Frontal cortex (tissue), 4 donors: ENCODE results near the gene PRRT2. TPM values are rescaled to one million over a fixed set of nuclear protein-coding genes. Genes with fewer than 3 reads are reported as not detected.
"Not testable (repeated sequence)": the region's sequence is repeated elsewhere in the genome, so short reads cannot be mapped to it uniquely, and the experiment has no call there.

ENCODE experiments used
- DNase-seq, 2 donors: peaks; one replicate each; pipeline ENCODE4 v3.0.0; 2012; ENCODE audit warnings: low spot score in 2 of 2
- FAIRE-seq: peaks from 2 replicates; lab custom pipeline; 2012; peaks lifted over from hg19 to GRCh38; lab: Jason Lieb, UNC
- total RNA-seq: library from RNA; depleted of rRNA; stranded (reverse); fragments of >200 nt; gene quantifications from one replicate; pipeline ENCODE4 v1.2.3, GENCODE V29; 2014
- donor health status: control.
- donor health status: control.
- donor health status: control.

The PRRT2 gene
- total RNA-seq, 1 donor from 2014 or later: 15.9 TPM

DNA sequence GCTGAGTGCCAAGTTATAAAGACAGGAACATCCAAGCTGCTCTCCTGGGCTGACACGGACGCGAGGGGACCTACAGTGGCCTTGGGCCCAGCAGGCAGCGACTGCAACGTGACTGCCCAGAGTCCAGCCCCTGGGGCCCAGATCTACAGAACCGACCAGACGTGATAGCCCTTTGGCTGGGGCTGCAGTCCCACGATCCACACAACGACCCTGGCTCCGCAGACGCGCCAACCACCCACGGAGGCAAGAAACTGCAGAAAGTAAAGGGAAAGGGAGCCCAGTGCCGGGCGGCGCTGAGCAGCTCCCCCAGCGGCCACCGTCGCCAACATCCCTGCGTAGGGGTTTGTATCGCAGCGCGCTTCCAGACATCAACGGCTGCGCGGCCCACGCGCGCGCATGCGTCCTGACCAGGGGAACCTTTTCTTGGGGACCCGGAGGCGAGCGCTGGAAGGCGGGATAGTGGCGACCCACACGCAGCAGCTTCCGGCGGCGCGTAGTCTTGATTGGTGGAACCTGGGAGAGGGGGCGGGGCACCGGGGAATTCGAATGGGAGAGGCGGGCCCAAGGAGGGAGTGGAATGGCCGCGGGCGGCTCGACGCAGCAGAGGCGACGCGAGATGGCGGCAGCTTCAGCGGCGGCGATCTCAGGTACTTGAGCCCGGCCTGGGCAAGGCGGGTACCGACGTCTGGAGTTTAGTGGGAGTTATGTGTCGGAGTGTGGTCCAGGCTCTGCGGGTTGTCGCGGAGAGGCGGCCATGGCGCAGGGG lies 21.6 kb upstream of the PRRT2 start, which contains the start of gene KIF22:
Gene KIF22, plus strand, starts transcription at position 569 of the 766 bp plus-strand sequence. Its CDS starts 9 bp downstream, at position 578.
- FAIRE-seq: no peak

DNA sequence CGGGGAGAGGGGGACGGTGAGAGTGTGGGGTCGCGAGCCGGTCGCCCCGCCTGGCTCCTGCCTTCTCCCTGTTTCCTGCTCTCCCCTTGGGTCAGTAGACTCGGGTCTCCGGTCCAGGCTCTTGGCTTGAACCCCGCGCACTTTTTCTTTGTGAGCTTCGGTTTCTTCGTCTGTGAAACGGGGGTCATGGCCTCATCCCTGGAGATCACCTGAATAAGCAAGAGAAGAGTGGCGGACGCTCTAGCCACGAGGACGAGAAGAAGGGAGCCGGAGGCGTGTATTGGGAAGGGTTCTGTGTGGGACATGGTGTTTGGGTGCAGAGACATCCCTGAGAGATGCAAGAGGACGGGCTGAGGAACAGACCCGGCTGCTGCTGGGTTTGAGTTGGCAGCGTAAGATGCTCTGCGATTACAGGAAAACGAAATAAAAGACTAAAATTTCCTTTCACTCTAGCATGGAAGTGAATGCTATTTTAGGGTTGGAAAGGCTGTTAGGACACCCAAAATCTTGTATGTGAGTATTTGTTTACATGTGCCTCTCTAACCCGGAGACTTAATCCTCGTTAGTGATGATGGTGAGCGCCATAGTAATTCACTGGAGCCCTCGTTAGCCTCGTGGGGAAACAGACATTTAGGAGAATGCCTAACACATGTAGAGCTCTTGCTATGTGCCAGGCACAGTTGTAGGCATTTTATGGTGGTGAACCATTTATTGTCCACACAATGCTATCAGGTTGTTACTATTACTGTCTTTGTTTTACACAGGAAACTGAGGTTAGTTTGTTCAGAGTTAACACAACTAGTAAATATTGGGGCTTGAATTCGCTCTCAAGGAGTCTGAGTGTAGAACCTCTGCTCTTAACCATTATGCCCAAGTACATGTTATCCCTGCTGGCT lies 20.8 kb upstream of the PRRT2 start:
- FAIRE-seq (no peak), DNase-seq (no peak)

More for the DNA sequence above, 21.6 kb upstream of the PRRT2 start, which contains the start of gene KIF22:
- peak; percentile 97 to 100 for DNase-seq

DNA sequence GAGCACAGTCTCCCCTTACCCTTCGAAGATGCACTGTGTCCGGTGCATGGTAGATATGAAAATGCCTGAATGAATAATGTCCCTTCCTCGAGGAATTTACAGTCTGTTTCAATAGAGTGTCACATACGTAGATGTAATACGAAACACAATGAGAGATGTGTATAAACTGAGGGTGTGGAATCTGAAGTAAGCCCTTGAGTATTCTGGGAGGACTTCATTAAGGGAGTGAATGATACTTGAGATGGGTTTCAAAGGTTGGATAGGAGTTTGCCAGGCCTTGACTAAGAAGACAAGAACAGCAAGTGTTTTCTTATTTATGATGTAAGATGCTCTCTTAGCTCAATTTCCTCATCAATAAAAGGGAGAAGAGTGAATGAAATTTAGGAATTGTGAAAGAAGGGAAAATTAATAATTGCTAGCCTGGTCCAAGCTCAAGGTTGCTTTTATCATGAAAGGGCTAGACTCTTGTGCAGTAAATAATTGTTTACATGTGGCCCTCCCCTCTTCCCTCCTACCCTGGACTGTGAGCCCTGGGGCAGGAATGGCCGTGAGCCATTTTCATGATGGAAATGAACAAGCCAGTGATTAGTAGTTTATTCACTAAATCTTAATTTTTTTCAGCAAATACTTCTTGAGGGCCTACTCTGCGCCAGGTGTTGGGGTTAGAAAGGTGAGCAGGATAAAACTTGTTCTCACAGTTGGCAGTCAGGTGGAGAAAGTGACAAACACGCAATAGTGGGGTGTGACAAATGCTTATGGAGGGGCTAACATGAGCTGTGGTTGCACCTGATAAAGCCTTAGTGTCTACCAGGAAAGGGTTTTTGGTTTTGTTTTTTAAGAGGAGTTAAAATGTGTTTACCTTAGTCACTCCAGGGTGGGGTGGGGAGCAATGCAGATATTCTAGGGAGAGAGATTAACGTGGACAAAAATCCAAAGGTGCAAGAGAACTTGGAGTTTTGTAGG lies 19.9 kb upstream of the PRRT2 start:
- DNase-seq: no peak

GRCh38 chr16:29793153-29793552 lies 18.8 kb upstream of the PRRT2 start:
- FAIRE-seq, DNase-seq: not testable (repeated sequence)

More for the DNA sequence above, 19.9 kb upstream of the PRRT2 start:
- no peak for FAIRE-seq

GRCh38 chr16:29794231-29794710 lies 17.7 kb upstream of the PRRT2 start:
- no peak for FAIRE-seq
- no peak for DNase-seq

GRCh38 chr16:29802416-29802935 lies 9.5 kb upstream of the PRRT2 start:
- DNase-seq: no peak
- FAIRE-seq: no peak

DNA sequence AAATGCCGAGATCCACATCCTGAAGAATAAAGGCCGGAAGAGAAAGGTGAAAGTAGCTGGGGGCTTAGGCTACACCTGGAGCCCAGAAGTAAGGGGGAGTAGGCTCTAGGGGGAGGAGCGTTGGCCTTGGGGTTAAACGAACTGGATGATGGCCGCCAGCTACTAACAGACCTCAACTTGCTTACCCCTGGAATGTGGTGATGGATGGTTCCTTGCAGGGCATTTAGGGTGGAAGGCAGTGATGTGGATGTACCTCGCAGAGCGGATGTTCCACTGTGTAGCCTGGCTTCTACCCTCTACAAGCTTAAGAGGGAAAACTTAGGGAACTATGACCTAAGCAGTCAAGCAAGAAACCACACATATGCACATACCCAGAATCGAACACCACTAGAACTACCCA lies 8.0 kb upstream of the PRRT2 start:
- DNase-seq: no peak
- no peak for FAIRE-seq

- DNase-seq (no peak), FAIRE-seq (no peak)
These were observed 7.3 kb upstream of the PRRT2 start for GRCh38 chr16:29804455-29805231.

DNA sequence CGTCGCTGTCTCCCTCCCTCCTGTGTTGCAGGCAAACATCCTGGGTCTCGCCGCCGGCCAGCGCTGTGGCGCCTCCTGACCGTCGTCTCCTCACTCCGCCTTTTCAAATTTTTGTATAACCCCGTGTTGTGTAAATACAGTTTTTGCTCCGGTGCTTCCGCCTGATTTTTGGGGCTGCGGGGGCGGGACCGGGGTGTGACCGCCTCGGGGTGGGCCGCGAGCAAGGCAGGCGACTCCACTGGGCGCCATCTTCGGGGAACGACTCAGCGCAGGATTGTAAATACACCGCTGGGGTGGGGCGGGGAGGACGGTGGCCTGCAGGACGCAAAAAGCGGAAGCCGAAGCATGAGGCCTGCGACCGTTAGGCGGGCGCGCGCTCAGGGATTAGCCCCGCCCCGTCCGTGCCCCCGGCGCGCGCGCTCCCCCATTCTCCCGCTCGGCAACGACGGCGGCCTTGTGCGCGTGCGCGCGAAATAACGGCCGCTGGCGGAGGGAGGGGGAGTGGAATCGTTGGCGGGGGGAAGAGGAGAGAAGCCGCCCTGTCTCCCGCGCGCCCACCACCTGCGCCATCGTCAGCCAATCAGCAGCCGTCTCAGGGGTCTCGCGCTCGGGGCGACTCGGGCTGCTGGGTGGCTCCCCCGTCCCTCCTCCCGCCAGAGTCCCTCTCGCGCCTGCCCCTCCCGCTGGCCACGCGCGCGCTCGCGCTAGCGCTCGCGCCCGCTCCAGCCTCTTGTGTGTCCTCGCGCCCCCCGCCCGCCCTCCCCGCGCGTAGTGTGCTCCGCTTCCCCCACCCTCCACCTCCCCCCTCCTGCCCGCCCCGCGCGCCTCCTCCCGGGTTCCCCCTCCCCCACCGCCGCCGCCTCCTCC lies 6.5 kb upstream of the PRRT2 start:
- DNase-seq (peak; percentile 94), FAIRE-seq (no peak)

GRCh38 chr16:29806099-29806579 lies 5.9 kb upstream of the PRRT2 start, which contains the start of gene MAZ:
Gene MAZ, plus strand, starts transcription at chr16:29806529. Its CDS starts 173 bp downstream, at chr16:29806702.
- DNase-seq: peak; percentile 79 to 89
- FAIRE-seq: no peak

- DNase-seq (peak in 1 of 2 donors; percentile 55), FAIRE-seq (no peak)
These were observed 5.2 kb upstream of the PRRT2 start for GRCh38 chr16:29806641-29807425.

- FAIRE-seq: no peak
- DNase-seq: peak; percentile 73 to 80
These were observed 4.4 kb upstream of the PRRT2 start for GRCh38 chr16:29807426-29808218.

GRCh38 chr16:29808219-29808900 lies 3.6 kb upstream of the PRRT2 start:
- DNase-seq (no peak), FAIRE-seq (no peak)

- no peak for DNase-seq
- no peak for FAIRE-seq
These were observed 2.8 kb upstream of the PRRT2 start for GRCh38 chr16:29809031-29809747.
